Colonic mucosa (tissue), 4 donors: ENCODE data around the gene TMEM273. TPM values are rescaled to one million over a fixed set of nuclear protein-coding genes. Genes with fewer than 3 reads are reported as not detected.

Source experiments
- DNase-seq: peaks from one replicate; pipeline ENCODE4 v3.0.0-alpha.2; 2020
- H3K27ac ChIP-seq: fragments of 200-600 bp; one replicate; pipeline ENCODE4 v1.8.0; 2021
- H3K27me3 ChIP-seq: fragments of 200-600 bp; one replicate; pipeline ENCODE4 v1.8.0; 2021
- H3K36me3 ChIP-seq: fragments of 200-600 bp; one replicate; pipeline ENCODE4 v1.8.0; 2021
- H3K4me1 ChIP-seq: fragments of 200-600 bp; one replicate; pipeline ENCODE4 v1.8.0; 2021; ENCODE audit warnings: mild to moderate bottlenecking
- H3K4me3 ChIP-seq: fragments of 200-600 bp; one replicate; pipeline ENCODE4 v1.8.0; 2021
- H3K9ac ChIP-seq, 2 donors: one replicate each; pipeline ENCODE4 v1.7.0; 2013; ENCODE audit warnings: control low read depth in 2 of 2, low read depth in 2 of 2, low read length in 2 of 2
- H3K9me3 ChIP-seq: fragments of 200-600 bp; one replicate; pipeline ENCODE4 v1.8.0; 2021
- intact Hi-C: fragments of 100-400 bp; cut with DNase I; formaldehyde crosslinking; loops from one replicate; pipeline ENCODE4 v1.14.1; 2022
- total RNA-seq, 2 donors: library from RNA; stranded (reverse); fragmentation: NEBNext Ultra II Directional in 1 of 2; extraction: Animal tissue kit (Norgen Biotek cat#: 25700) in 1 of 2; gene quantifications; one replicate each; pipeline ENCODE4 v1.2.1, GENCODE V29; 2021
- TF ChIP-seq, protein P1 (sequence below): fragments of 200-600 bp; IDR thresholded peaks from one replicate; pipeline ENCODE4 v1.8.0; 2022; ENCODE audit warnings: antibody characterized with exemption, mild to moderate bottlenecking
- donor health status: healthy.
- donor health status: DM: no; HTN: no; CAD: no.
- donor health status: DM: no; HTN: no; CAD: no.

Gene TMEM273
- total RNA-seq, 2 donors from 2014 or later = 3.4 to 5.1 TPM

DNA sequence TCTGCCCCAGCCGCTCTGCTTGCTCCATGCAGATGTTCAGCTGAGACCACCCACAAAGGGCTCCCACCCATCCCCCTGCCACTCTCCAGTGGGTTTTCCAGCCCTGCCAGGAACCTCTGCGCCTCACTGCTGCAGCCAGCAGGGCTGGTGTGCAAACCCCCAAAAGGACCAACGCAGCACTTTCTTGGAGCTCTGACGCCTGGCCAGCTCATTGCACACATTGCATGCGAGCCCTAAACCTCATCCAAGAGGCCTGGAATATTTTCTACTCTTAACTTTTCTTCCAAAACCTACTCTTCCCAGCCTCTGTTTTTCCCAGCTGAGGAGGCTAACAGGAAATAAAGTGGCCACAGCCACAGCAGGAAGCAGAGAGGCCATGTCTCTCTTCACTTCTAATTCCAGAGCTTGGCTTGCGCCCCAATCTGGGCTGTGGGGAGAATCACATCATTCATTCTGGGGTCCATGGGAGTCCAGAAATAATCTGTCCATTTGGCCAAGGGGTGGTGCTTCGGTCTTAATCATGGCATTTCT, 49.8 kb downstream of the TMEM273 start:
- TF ChIP-seq, protein P1, sequence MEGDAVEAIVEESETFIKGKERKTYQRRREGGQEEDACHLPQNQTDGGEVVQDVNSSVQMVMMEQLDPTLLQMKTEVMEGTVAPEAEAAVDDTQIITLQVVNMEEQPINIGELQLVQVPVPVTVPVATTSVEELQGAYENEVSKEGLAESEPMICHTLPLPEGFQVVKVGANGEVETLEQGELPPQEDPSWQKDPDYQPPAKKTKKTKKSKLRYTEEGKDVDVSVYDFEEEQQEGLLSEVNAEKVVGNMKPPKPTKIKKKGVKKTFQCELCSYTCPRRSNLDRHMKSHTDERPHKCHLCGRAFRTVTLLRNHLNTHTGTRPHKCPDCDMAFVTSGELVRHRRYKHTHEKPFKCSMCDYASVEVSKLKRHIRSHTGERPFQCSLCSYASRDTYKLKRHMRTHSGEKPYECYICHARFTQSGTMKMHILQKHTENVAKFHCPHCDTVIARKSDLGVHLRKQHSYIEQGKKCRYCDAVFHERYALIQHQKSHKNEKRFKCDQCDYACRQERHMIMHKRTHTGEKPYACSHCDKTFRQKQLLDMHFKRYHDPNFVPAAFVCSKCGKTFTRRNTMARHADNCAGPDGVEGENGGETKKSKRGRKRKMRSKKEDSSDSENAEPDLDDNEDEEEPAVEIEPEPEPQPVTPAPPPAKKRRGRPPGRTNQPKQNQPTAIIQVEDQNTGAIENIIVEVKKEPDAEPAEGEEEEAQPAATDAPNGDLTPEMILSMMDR = no peak
- intact Hi-C loops = no loop called here
- Histone ChIP-seq H3K4me3 (no peak overlapping the region), H3K27ac (no peak overlapping the region), H3K27me3 (no peaks in the 10 kb centered on the region), H3K9ac (no peak overlapping the region), H3K36me3 (no peaks in the 10 kb centered on the region), H3K4me1 (no peaks in the 10 kb centered on the region), H3K9me3 (no peaks in the 10 kb centered on the region)
- no peak for DNase-seq

DNA sequence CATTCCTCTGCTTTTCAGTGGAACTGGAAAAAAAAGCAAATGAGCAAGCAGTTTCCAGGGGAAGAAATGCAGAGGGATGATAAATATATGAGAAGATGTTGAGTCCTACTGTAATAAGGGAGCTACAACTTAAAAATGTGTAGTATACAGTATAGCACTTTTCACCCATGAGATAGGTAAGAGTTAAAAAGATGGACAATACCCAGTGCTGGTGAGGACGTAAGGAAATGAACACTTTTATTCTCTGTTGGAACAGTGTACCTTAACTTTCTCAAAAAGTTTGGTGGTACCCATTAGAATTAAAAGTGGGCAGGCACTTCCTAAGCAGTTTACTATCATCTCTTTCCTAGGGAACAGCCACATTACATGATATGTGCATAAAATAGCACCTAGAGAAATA, 51.7 kb downstream of the TMEM273 start:
- no peaks in the 10 kb centered on the region for H3K4me1 ChIP-seq
- H3K9me3 ChIP-seq = no peaks in the 10 kb centered on the region
- no peaks in the 10 kb centered on the region for H3K27me3 ChIP-seq
- H3K4me3 ChIP-seq = no peak overlapping the region
- no peak overlapping the region for H3K9ac ChIP-seq
- TF ChIP-seq, protein P1 = no peak
- no peak for DNase-seq
- H3K27ac ChIP-seq = no peak overlapping the region
- intact Hi-C loops = no loop called here
- H3K36me3 ChIP-seq = no peaks in the 10 kb centered on the region

DNA sequence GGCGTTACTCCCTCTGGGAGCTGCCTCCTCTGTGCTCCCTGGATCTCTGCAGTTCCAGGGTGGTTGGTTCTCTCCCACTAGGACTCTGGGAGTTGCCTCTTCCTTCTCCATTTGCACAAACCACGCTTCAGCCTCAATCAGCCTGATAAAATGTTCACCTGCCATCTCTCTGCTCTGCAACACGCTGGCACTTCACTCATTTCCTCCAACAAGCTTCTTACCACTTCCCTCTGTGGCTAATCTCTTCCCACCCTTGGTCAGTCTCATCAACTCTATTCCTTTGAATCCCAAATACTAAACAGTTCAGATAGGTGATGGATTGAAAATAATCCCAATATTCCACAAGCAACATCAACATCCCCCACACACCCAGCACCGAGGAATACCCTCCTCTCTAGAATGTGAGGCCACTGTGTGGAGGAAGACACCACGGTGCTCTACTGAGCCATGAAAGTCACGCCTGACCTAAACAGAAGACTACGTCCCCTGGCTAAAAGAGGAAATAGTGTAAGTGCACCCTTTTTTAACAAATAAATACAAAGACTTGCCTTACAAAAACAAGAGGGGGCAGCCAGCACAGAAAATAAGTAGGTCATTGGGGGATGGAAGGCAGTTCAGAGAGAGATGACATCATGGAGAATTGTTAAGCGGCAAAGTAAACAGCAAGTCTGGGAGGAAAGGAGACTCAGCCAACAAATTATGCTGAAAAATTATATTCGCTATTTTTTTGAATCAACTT, 52.4 kb downstream of the TMEM273 start:
- intact Hi-C loops = no loop called here
- Histone ChIP-seq H3K9me3 (no peaks in the 10 kb centered on the region), H3K36me3 (no peaks in the 10 kb centered on the region), H3K4me1 (no peaks in the 10 kb centered on the region), H3K9ac (no peak overlapping the region), H3K27ac (no peak overlapping the region), H3K27me3 (no peaks in the 10 kb centered on the region), H3K4me3 (no peak overlapping the region)
- no peak for DNase-seq
- TF ChIP-seq, protein P1 = no peak

DNA sequence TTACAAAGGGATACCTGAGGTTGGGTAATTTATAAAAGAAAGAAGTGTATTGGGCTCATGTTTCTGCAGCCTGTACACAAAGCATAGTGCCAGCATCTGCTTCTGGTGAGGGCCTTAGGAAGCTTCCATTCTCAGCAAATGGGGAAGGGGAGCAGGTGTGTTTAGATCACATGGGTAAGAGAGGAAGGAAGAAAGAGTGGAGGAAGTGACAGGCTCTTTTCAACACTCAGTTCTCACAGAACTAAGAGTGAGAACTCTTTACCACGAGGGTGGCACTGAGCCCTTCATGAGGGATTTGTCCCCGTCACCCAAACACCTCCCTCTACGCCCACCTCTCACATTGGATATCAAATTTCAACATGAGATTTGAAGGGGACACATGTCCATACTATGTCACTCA, 53.9 kb downstream of the TMEM273 start:
- no peak for DNase-seq
- intact Hi-C loops = no loop called here
- no peaks in the 10 kb centered on the region for H3K4me1 ChIP-seq
- H3K27ac ChIP-seq = no peak overlapping the region
- TF ChIP-seq, protein P1 = no peak
- no peaks in the 10 kb centered on the region for H3K36me3 ChIP-seq
- no peak overlapping the region for H3K9ac ChIP-seq
- no peaks in the 10 kb centered on the region for H3K27me3 ChIP-seq
- no peak overlapping the region for H3K4me3 ChIP-seq
- no peaks in the 10 kb centered on the region for H3K9me3 ChIP-seq

DNA sequence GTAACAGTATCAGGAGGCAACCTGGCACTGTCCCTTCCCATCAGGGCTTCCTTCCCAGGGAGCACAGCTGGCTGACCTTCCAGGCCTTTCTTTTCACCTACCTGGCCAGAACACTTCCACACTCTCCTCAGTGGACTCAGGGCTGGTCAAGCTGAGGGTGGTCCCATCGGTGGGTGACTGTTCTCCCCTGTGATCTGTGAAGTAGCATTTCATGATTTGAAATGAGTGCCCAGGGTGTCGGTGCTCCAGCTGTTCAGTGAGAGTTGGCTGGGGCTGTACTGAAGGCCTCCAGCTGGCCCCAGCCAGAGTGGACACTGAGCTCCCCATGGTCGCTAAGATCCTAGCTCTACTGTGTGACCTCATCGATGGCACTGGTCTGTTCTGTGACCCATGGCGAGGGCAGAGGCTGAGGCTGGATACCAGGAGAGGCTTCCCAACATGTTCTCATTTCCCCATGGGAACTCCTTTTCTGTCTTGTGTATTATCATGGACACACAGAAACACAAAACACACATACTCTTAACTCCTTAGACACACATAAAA, 54.4 kb downstream of the TMEM273 start, which contains the start of gene FAM170B:
TSS of gene FAM170B (minus strand) at position 316 of the 543 bp plus-strand sequence. CDS start at position 213, 103 bp downstream.
- H3K27ac ChIP-seq = no peak within 1 kb of the TSS

More for the DNA sequence above, 54.4 kb downstream of the TMEM273 start, which contains the start of gene FAM170B:
- intact Hi-C loops = no loop called here
- Histone ChIP-seq H3K9me3 (no peaks in the 10 kb centered on the region), H3K27me3 (no peaks in the 10 kb centered on the region), H3K4me3 (no peak within 1 kb of the TSS), H3K9ac (no peak within 1 kb of the TSS), H3K36me3 (no peaks in the 10 kb centered on the region), H3K4me1 (no peaks in the 10 kb centered on the region)
- DNase-seq = no peak
- TF ChIP-seq, protein P1 = no peak
